IMR-90 (cell line): ENCODE data around the gene SSBP2. TPM values are rescaled to one million over a fixed set of nuclear protein-coding genes. Genes with fewer than 3 reads are reported as not detected.

Experiments used
- ATAC-seq: fragments of 200-7000 bp; cut with Tn5 transposase; 2 replicates; pipeline ENCODE4 v1.9.1; 2020; ENCODE audit warnings: low read depth, mild to moderate bottlenecking, moderate library complexity
- BruUV-seq: library from RNA; stranded (reverse); fragments of 400-500 nt; replicated peaks from 2 replicates; lab custom pipeline; 2021; lab: Mats Ljungman, UMichigan
- CTCF ChIA-PET: fragments of 300-600 bp; formaldehyde crosslinking; extraction: SDS; loops from one replicate; lab custom pipeline; 2021; ENCODE audit warnings: antibody characterized with exemption; lab: Yijun Ruan, JAX
- POLR2A ChIA-PET: fragments of 300-600 bp; sonication (Branson Sonifier 250); formaldehyde crosslinking; loops from one replicate; lab custom pipeline; 2022; ENCODE audit warnings: antibody characterized with exemption; ENCODE audit not compliant: unreplicated experiment; lab: Charles Lee
- DNase-seq: peaks from one replicate; pipeline ENCODE4 v3.0.0; 2013
- H2AFZ ChIP-seq: replicated peaks from 2 replicates; pipeline ENCODE3; 2013; ENCODE audit warnings: low read length, mild to moderate bottlenecking; ENCODE audit not compliant: poor library complexity
- H2AK5ac ChIP-seq: 2 replicates; pipeline ENCODE4 v1.6.1; 2013; ENCODE audit warnings: low read depth, low read length, inconsistent platforms
- H2AK9ac ChIP-seq: replicated peaks from 2 replicates; pipeline ENCODE3; 2013; ENCODE audit warnings: mild to moderate bottlenecking, low read depth, low read length, moderate library complexity; ENCODE audit not compliant: poor library complexity
- H2BK120ac ChIP-seq: 2 replicates; pipeline ENCODE4 v1.6.1; 2013; ENCODE audit warnings: low read depth, low read length, inconsistent platforms
- H2BK15ac ChIP-seq: 3 replicates; pipeline ENCODE4 v1.6.1; 2013; ENCODE audit warnings: low read depth, low read length, inconsistent platforms
- H2BK20ac ChIP-seq: 2 replicates; pipeline ENCODE4 v1.6.1; 2013; ENCODE audit warnings: low read depth, mild to moderate bottlenecking, inconsistent platforms, low read length, moderate library complexity
- H2BK5ac ChIP-seq: 2 replicates; pipeline ENCODE4 v1.6.1; 2013; ENCODE audit warnings: mild to moderate bottlenecking, low read depth, low read length, inconsistent platforms; ENCODE audit not compliant: poor library complexity, severe bottlenecking
- H3K14ac ChIP-seq: replicated peaks from 2 replicates; pipeline ENCODE4 v1.6.1; 2013; ENCODE audit warnings: low read depth, low read length, inconsistent platforms
- H3K18ac ChIP-seq: 2 replicates; pipeline ENCODE4 v1.6.1; 2013; ENCODE audit warnings: low read depth, low read length, control low read depth
- H3K23ac ChIP-seq: 2 replicates; pipeline ENCODE4 v1.6.1; 2013; ENCODE audit warnings: low read depth, low read length, inconsistent platforms
- H3K27ac ChIP-seq: 2 replicates; pipeline ENCODE4 v1.5.1; 2013; ENCODE audit warnings: mild to moderate bottlenecking, control low read depth, low read length; ENCODE audit not compliant: insufficient read depth
- H3K27me3 ChIP-seq: 2 replicates; pipeline ENCODE4 v1.6.1; 2013; ENCODE audit warnings: low read length; ENCODE audit not compliant: control insufficient read depth, insufficient read depth
- H3K36me3 ChIP-seq: 2 replicates; pipeline ENCODE4 v1.6.1; 2013; ENCODE audit warnings: low read length, mixed read lengths; ENCODE audit not compliant: control insufficient read depth, insufficient read depth
- H3K4ac ChIP-seq: 2 replicates; pipeline ENCODE4 v1.6.1; 2013; ENCODE audit warnings: low read depth, low read length, inconsistent platforms
- H3K4me1 ChIP-seq: 2 replicates; pipeline ENCODE4 v1.6.1; 2013; ENCODE audit warnings: low read length, mixed read lengths; ENCODE audit not compliant: control insufficient read depth, insufficient read depth
- H3K4me2 ChIP-seq: 2 replicates; pipeline ENCODE4 v1.6.1; 2013; ENCODE audit warnings: low read depth, mild to moderate bottlenecking, control low read depth, low read length, moderate library complexity
- H3K4me3 ChIP-seq: 2 replicates; pipeline ENCODE4 v1.5.1; 2013; ENCODE audit warnings: low read depth, mild to moderate bottlenecking, control low read depth, low read length, moderate library complexity; ENCODE audit not compliant: insufficient read depth
- H3K56ac ChIP-seq: 2 replicates; pipeline ENCODE4 v1.6.1; 2013; ENCODE audit warnings: low read length, inconsistent platforms; ENCODE audit not compliant: insufficient read depth; ENCODE audit errors: extremely low read depth
- H3K79me1 ChIP-seq, 2 experiments: 2 replicates each; pipeline ENCODE4 v1.6.1; 2013; ENCODE audit warnings: low read length in 2 of 2, inconsistent platforms in 1 of 2, low read depth in 1 of 2
- H3K9ac ChIP-seq: 2 replicates; pipeline ENCODE4 v1.6.1; 2013; ENCODE audit warnings: low read depth, low read length, control low read depth
- H3K9me1 ChIP-seq: 2 replicates; pipeline ENCODE4 v1.6.1; 2013; ENCODE audit warnings: low read length, inconsistent platforms; ENCODE audit not compliant: insufficient read depth
- H3K9me3 ChIP-seq: 2 replicates; pipeline ENCODE4 v1.6.1; 2013; ENCODE audit warnings: low read length; ENCODE audit not compliant: control insufficient read depth, insufficient read depth
- H4K20me1 ChIP-seq: 2 replicates; pipeline ENCODE4 v1.6.1; 2013; ENCODE audit warnings: low read length, inconsistent platforms; ENCODE audit not compliant: insufficient read depth
- H4K5ac ChIP-seq: 2 replicates; pipeline ENCODE4 v1.6.1; 2013; ENCODE audit warnings: mild to moderate bottlenecking, low read depth, low read length, control low read depth
- H4K8ac ChIP-seq, 2 experiments: 2 replicates each; pipeline ENCODE4 v1.6.1; 2013; ENCODE audit warnings: low read depth in 2 of 2, low read length in 2 of 2, control low read depth in 1 of 2, inconsistent platforms in 1 of 2
- H4K91ac ChIP-seq: 2 replicates; pipeline ENCODE4 v1.6.1; 2013; ENCODE audit warnings: low read depth, low read length, inconsistent platforms; ENCODE audit not compliant: insufficient read depth
- ELK1 ChIP-seq: fragments of 150-350 bp; IDR thresholded peaks from 2 replicates; pipeline ENCODE4 v1.6.1; 2016; ENCODE audit warnings: low read depth, mild to moderate bottlenecking, low read length, moderate library complexity, borderline replicate concordance
- FOS ChIP-seq: fragments of 150-350 bp; IDR thresholded peaks from 2 replicates; pipeline ENCODE4 v1.6.1; 2016; ENCODE audit warnings: low read depth, low read length
- NFE2L2 ChIP-seq: fragments of 150-350 bp; IDR thresholded peaks from 2 replicates; pipeline ENCODE4 v1.6.1; 2016; ENCODE audit warnings: low read depth, mild to moderate bottlenecking, low read length
- POLR2A ChIP-seq: IDR thresholded peaks from 2 replicates; pipeline ENCODE4 v1.6.1; 2012; ENCODE audit warnings: mild to moderate bottlenecking, low read depth, low read length
- RAD21 ChIP-seq: IDR thresholded peaks from 2 replicates; pipeline ENCODE4 v1.6.1; 2012; ENCODE audit warnings: low read length, improper control_type of control experiment
- WGBS, 2 experiments: methylation state at CpG; one replicate each; pipeline versions ENCODE4 v1.1.5 to v1.1.7; 2013; ENCODE audit warnings: missing lambda C conversion rate in 2 of 2; ENCODE audit not compliant: insufficient read length in 1 of 2; ENCODE audit errors: extremely low coverage in 2 of 2; 5-methylcytosine and 5-hydroxymethylcytosine counted together
- dilution Hi-C: fragments of 300-500 bp; cut with HindIII; formaldehyde crosslinking; loops from one replicate; pipeline ENCODE4 v1.14.3; 2018; ENCODE audit warnings: low sequenced_read_pairs; ENCODE audit not compliant: unreplicated experiment
- in situ Hi-C: fragments of 300-500 bp; cut with MboI; formaldehyde crosslinking; loops from 3 replicates; pipeline ENCODE4 v1.14.3; 2019; ENCODE audit warnings: low sequenced_read_pairs, inconsistent platforms, mixed read lengths
- intact Hi-C: fragments of 100-400 bp; cut with micrococcal nuclease; formaldehyde crosslinking; loops from 2 replicates; pipeline ENCODE4 v1.10.0; 2022
- polyA plus RNA-seq, 3 experiments: library from polyadenylated mRNA; depleted of rRNA; stranded (reverse); fragments of >200 nt; gene quantifications; 2 replicates each; pipeline ENCODE4 v1.2.3, GENCODE V29; 2012; ENCODE audit warnings: low replicate concordance in 1 of 3
- total RNA-seq: library from RNA; depleted of rRNA; stranded (reverse); fragments of >200 nt; gene quantifications from 2 replicates; pipeline ENCODE4 v1.2.3, GENCODE V29; 2012

SSBP2 gene
- total and polyA plus RNA-seq, 2 of the 4 experiments (the other 2 are of a cell fraction) = 38.4 to 42.7 TPM

DNA sequence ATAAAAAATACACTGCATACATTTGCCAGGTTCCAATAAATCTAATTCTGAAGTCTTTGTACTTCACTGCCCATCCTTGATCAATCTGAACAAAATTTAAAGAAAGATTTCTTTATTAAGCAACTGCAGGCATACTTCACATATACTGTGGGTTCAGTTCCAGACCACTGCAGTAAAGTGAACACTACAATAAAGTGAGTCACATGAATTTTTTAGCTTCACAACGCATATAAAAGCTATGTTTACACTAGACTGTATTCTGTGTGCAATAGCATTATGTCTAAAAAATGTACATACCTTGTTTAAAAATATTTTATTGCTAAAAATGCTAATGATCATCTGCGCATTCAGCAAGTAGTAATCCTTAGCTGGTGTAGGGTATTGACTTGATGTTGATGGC is 52.1 kb downstream of the SSBP2 start:
- H3K4me1 ChIP-seq = no peaks in the 10 kb centered on the region; the same call in 1 of the 2 replicates
- peaks cover 6 to 11% of the 10 kb centered on the region in 2 experiments for H3K79me1 ChIP-seq
- H2AK5ac ChIP-seq = no peak overlapping the region
- H4K8ac ChIP-seq = no peak overlapping the region
- no peak overlapping the region for H3K4ac ChIP-seq
- H3K27ac ChIP-seq = no peak overlapping the region
- in situ Hi-C loops (no loop called here), intact Hi-C loops (no loop called here), dilution Hi-C loops (no loop called here)
- no TSS peak for BruUV-seq
- no peak overlapping the region for H2AK9ac ChIP-seq
- no peak overlapping the region for H2BK15ac ChIP-seq
- no peak overlapping the region for H2BK20ac ChIP-seq
- no peaks in the 10 kb centered on the region for H3K9me1 ChIP-seq
- ATAC-seq (peak; percentile 70), DNase-seq (peak; percentile 59)
- no peak overlapping the region for H4K5ac ChIP-seq
- no peaks in the 10 kb centered on the region for H3K27me3 ChIP-seq
- H3K14ac ChIP-seq = no peak overlapping the region
- H3K23ac ChIP-seq = no peak overlapping the region
- CTCF ChIA-PET = interaction anchor here (1.3 kb wide), 1 partner anchor 24 kb away, joined by 5 read pairs; no protein-coding TSS in a partner anchor
- H3K4me3 ChIP-seq = no peak overlapping the region
- H2BK5ac ChIP-seq = no peak overlapping the region
- TF ChIP-seq ELK1 = no peak
- no peak for TF ChIP-seq RAD21
- no peak for TF ChIP-seq POLR2A
- no peak for TF ChIP-seq NFE2L2
- no peak for TF ChIP-seq FOS
- H4K91ac ChIP-seq = no peak overlapping the region
- H4K20me1 ChIP-seq = 0 out of 2 replicates have a peak, but pooled peaks cover 4% of the 10 kb centered on the region
- no peak overlapping the region for H3K9ac ChIP-seq
- POLR2A ChIA-PET = no interaction called here
- no peak overlapping the region for H2BK120ac ChIP-seq
- no peak overlapping the region for H3K4me2 ChIP-seq
- H3K56ac ChIP-seq = no peak overlapping the region
- H3K36me3 ChIP-seq = peaks cover 2% of the 10 kb centered on the region; the same call in 1 of the 2 replicates
- H3K18ac ChIP-seq = no peak overlapping the region
- no peak overlapping the region for H2AFZ ChIP-seq
- no CpG with 5 or more reads among the region's 2 CpGs for WGBS, 2 experiments
- H3K9me3 ChIP-seq = peaks cover 6% of the 10 kb centered on the region; the same call in 1 of the 2 replicates
